K562 (cell line): ENCODE data around the gene EIF3I. TPM values are rescaled to one million over a fixed set of nuclear protein-coding genes. Genes with fewer than 3 reads are reported as not detected.
A peak's percentile ranks its signal among the peaks of the same experiment; 100 is the strongest.

Experiments used
- ARID2 ChIP-seq: fragments of 450-650 bp; IDR thresholded peaks from 2 replicates; pipeline ENCODE4 v1.6.1; 2017; ENCODE audit warnings: antibody characterized with exemption, mild to moderate bottlenecking
- FIP1L1 ChIP-seq: fragments of 200-400 bp; formaldehyde crosslinking; IDR thresholded peaks from 2 replicates; pipeline ENCODE4 v1.6.1; 2018; ENCODE audit warnings: mild to moderate bottlenecking, low read depth, low read length; ENCODE audit not compliant: poor library complexity, severe bottlenecking
- HMGN3 ChIP-seq: IDR thresholded peaks from 2 replicates; pipeline ENCODE4 v1.6.1; 2011; ENCODE audit warnings: borderline replicate concordance, low read depth, mild to moderate bottlenecking, mixed read lengths, low read length; ENCODE audit not compliant: insufficient read length; ENCODE audit errors: extremely low read depth
- KDM5B ChIP-seq: fragments of 200-600 bp; sonication (generic); IDR thresholded peaks from 2 replicates; pipeline ENCODE4 v1.6.1; 2012; ENCODE audit warnings: low read depth, mild to moderate bottlenecking, moderate library complexity, low read length, control low read depth, inconsistent platforms; ENCODE audit not compliant: insufficient replicate concordance
- MAZ ChIP-seq, 2 experiments: fragments of 450-650 bp in 1 of 2; sonication (generic) in 1 of 2; formaldehyde crosslinking; IDR thresholded peaks in 1 of 2; conservative IDR thresholded peaks in 1 of 2; 2 replicates each; pipeline versions ENCODE4 v1.4.0 to v1.5.0; 2020; ENCODE audit warnings: mild to moderate bottlenecking in 1 of 2, missing genetic modification reagents in 1 of 2
- NRF1 ChIP-seq, 2 experiments: fragments of 450-650 bp; IDR thresholded peaks in 1 of 2; conservative IDR thresholded peaks in 1 of 2; 2 replicates each; pipeline ENCODE4 v1.6.1; 2014; ENCODE audit warnings: mild to moderate bottlenecking in 2 of 2
- POLR3A ChIP-seq: IDR thresholded peaks from 2 replicates; pipeline ENCODE4 v1.6.1; 2011; ENCODE audit warnings: borderline replicate concordance, mild to moderate bottlenecking, moderate library complexity; ENCODE audit not compliant: insufficient read length, insufficient read depth; ENCODE audit errors: extremely low read depth
- SMARCA5 ChIP-seq: fragments of 450-650 bp; IDR thresholded peaks from 2 replicates; pipeline ENCODE4 v1.6.1; 2016
- TAF9B ChIP-seq: fragments of 450-650 bp; IDR thresholded peaks from 2 replicates; pipeline ENCODE4 v1.6.1; 2018; ENCODE audit warnings: mild to moderate bottlenecking; ENCODE audit not compliant: partially characterized antibody
- ZNF146 ChIP-seq: IDR thresholded peaks from one replicate; pipeline ENCODE4 v1.6.1; 2018; ENCODE audit warnings: missing compliant biosample characterization; ENCODE audit not compliant: unreplicated experiment
- polyA plus RNA-seq, 8 experiments: library from polyadenylated mRNA; depleted of rRNA in 4 of 8; stranded (reverse) in 5 of 8; unstranded in 3 of 8; fragments of >200 nt; fragmentation: Nextera tagmentation in 2 of 8; fragmentation: Illumina TruSeq in 1 of 8; extraction: Ambion mirVana in 2 of 8; extraction: Trizol in 1 of 8; gene quantifications; 2 replicates each; pipeline versions ENCODE4 v1.2.1 to v1.2.3, GENCODE V29; 2011 to 2014; ENCODE audit warnings: inconsistent platforms in 1 of 8, missing spikeins in 1 of 8
- total RNA-seq, 7 experiments: library from RNA; depleted of rRNA in 6 of 7; stranded (reverse); fragments of >200 nt in 6 of 7; fragmentation: Illumina TruSeq in 2 of 7; extraction: Trizol in 2 of 7; gene quantifications; 2 replicates each; pipeline versions ENCODE4 v1.2.1 to v1.2.3, GENCODE V29; 2011 to 2021; ENCODE audit warnings: low replicate concordance in 1 of 7
- TF ChIP-seq, protein P1 (sequence below): sonication (generic); IDR thresholded peaks from 2 replicates; pipeline ENCODE4 v1.6.1; 2016
- TF ChIP-seq, protein P2 (sequence below), 2 experiments: fragments of 450-650 bp in 1 of 2; sonication (generic) in 1 of 2; formaldehyde crosslinking in 1 of 2; IDR thresholded peaks; 2 replicates each; pipeline versions ENCODE4 v1.7.1 to v1.9.0; 2016 to 2022; ENCODE audit warnings: inconsistent platforms in 1 of 2, mild to moderate bottlenecking in 1 of 2, missing genetic modification reagents in 1 of 2
- TF ChIP-seq, protein P3 (sequence below): fragments of 250-450 bp; sonication (Bioruptor Pico); IDR thresholded peaks from 2 replicates; pipeline ENCODE4 v1.8.0; 2022; ENCODE audit warnings: moderate library complexity, mild to moderate bottlenecking, inconsistent platforms

EIF3I gene
- total and polyA plus RNA-seq, 9 of the 15 experiments (the other 6 are each of a cell fraction or from before 2014, with no cell fraction given) = 414 to 1,526 (median 635) TPM

DNA sequence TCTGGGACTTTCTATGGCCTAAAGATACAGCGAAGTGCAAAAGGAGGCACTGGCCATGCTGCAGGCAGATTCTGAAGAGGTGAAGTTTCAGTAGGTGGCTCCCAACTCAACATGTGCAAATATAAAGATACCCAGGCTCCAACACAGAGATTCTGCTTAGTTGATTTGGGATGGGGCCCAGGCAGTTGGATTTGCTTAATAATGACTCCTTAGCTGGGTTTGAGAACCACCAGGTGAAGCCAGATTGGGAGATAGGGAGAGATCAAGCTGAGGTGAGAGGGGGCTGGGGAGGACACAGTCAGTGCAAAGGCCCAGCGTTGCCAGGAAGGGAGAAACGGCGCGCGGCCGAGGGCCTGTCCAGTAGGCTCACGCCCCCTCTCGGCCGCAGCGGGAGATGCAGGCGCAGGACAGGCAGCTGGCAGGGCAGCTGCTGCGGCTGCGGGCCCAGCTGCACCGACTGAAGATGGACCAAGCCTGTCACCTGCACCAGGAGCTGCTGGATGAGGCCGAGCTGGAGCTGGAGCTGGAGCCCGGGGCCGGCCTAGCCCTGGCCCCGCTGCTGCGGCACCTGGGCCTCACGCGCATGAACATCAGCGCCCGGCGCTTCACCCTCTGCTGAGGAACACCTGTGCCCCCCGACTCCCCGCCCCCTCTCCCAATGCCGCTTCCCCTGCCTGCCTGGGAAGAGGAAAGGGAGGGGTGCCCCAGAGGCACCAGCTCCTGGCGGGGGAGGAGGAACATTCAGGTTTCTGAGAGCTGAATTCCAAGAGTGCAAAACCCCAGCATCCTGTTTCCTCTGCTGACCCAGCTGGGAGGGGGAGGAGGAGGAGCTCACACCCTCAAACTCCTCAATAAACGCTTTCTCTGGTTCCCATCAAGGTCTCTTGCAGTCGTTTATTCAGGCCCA, 26.0 kb downstream of the EIF3I start (continued):
- TF ChIP-seq ARID2 (peak; percentile 66), HMGN3 (peak; percentile 59), TAF9B (no peak), NRF1 (conservative IDR thresholded peaks at IDR 0.05 in 1 of 2, IDR thresholded peaks at IDR 0.05 in 1 of 2) (peak; percentile 65 to 73), FIP1L1 (peak; percentile 27), KDM5B (no peak), MAZ (CRISPR knock-in tag; conservative IDR thresholded peaks at IDR 0.05 in 1 of 2, IDR thresholded peaks at IDR 0.05 in 1 of 2) (peak in 1 of 2 experiments; percentile 63; a peak in 3 of 4 replicates), ZNF146 (CRISPR knock-in tag) (no peak), POLR3A (no peak), SMARCA5 (peak; percentile 98)
- TF ChIP-seq, protein P1, sequence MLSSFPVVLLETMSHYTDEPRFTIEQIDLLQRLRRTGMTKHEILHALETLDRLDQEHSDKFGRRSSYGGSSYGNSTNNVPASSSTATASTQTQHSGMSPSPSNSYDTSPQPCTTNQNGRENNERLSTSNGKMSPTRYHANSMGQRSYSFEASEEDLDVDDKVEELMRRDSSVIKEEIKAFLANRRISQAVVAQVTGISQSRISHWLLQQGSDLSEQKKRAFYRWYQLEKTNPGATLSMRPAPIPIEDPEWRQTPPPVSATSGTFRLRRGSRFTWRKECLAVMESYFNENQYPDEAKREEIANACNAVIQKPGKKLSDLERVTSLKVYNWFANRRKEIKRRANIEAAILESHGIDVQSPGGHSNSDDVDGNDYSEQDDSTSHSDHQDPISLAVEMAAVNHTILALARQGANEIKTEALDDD = no peak
- TF ChIP-seq, protein P2, sequence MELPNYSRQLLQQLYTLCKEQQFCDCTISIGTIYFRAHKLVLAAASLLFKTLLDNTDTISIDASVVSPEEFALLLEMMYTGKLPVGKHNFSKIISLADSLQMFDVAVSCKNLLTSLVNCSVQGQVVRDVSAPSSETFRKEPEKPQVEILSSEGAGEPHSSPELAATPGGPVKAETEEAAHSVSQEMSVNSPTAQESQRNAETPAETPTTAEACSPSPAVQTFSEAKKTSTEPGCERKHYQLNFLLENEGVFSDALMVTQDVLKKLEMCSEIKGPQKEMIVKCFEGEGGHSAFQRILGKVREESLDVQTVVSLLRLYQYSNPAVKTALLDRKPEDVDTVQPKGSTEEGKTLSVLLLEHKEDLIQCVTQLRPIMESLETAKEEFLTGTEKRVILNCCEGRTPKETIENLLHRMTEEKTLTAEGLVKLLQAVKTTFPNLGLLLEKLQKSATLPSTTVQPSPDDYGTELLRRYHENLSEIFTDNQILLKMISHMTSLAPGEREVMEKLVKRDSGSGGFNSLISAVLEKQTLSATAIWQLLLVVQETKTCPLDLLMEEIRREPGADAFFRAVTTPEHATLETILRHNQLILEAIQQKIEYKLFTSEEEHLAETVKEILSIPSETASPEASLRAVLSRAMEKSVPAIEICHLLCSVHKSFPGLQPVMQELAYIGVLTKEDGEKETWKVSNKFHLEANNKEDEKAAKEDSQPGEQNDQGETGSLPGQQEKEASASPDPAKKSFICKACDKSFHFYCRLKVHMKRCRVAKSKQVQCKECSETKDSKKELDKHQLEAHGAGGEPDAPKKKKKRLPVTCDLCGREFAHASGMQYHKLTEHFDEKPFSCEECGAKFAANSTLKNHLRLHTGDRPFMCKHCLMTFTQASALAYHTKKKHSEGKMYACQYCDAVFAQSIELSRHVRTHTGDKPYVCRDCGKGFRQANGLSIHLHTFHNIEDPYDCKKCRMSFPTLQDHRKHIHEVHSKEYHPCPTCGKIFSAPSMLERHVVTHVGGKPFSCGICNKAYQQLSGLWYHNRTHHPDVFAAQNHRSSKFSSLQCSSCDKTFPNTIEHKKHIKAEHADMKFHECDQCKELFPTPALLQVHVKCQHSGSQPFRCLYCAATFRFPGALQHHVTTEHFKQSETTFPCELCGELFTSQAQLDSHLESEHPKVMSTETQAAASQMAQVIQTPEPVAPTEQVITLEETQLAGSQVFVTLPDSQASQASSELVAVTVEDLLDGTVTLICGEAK (IDR thresholded peaks at IDR 0.05) = no peak
- TF ChIP-seq, protein P2 (CRISPR knock-in tag; IDR thresholded peaks at IDR 0.05) = no peak
- TF ChIP-seq, protein P3, sequence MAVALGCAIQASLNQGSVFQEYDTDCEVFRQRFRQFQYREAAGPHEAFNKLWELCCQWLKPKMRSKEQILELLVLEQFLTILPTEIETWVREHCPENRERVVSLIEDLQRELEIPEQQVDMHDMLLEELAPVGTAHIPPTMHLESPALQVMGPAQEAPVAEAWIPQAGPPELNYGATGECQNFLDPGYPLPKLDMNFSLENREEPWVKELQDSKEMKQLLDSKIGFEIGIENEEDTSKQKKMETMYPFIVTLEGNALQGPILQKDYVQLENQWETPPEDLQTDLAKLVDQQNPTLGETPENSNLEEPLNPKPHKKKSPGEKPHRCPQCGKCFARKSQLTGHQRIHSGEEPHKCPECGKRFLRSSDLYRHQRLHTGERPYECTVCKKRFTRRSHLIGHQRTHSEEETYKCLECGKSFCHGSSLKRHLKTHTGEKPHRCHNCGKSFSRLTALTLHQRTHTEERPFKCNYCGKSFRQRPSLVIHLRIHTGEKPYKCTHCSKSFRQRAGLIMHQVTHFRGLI (CRISPR knock-in tag) = no peak
